ENCODE measurements around the gene ABHD17A. TPM values are rescaled to one million over a fixed set of nuclear protein-coding genes. Genes with fewer than 3 reads are reported as not detected.

ABHD17A gene
- total RNA-seq, 6 experiments from 2014 or later = 61.0 to 80.0 (median 67.9) TPM

DNA sequence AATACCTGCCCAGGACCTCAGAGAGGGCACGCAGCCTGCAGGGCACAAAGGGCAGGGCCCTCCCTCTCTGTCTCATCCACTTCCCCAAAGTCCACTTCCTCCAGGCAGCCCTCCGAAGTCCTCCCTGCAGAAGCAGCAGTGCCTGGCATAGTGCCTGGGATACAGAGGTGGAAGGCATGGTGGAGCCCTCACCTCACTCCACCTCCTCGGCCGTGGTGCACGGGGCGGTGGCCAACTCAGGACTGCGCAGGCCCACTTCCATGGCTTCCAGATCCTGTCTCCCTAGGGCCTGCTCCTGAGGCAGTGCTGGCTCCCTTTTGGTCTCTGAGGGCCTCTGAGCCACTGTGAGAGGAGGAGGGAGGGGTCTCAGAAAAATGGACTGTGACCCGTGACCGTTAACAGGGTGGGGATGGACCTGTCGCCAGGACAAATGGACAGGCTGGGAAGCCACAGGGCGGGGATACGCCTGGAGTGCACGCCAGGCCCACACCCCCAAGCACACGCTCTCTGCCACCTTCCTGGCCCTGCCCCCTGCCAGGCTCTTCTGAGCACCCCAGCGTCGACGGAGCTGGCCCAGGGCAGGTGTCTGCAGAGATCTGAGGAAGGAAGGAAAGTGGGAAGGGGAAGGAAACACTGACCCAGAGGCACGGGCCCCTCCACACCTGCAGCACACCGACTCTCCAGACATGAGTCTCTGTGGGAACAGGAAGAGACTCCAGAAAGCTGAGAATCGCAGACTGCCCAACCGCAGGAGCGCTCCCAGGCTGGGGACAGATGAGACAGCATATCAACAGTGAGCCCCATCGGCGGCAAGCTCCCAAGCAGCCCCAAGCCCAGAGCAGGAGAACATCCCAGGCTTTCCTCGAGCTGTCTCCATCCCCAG lies 45.4 kb downstream of the ABHD17A start:
- Mint-ChIP-seq H3K27me3 (ENCODE audit: insufficient read depth) (peaks cover 1% of the 10 kb centered on the region; the same call in 1 of the 2 replicates), H3K4me3 (no peak overlapping the region), H3K36me3 (ENCODE audit: low read depth) (no peaks in the 10 kb centered on the region), H3K4me1 (ENCODE audit: low read depth) (no peaks in the 10 kb centered on the region), H3K9me3 (no peaks in the 10 kb centered on the region), H3K27ac (no peak overlapping the region)
- TF ChIP-seq, protein P1, sequence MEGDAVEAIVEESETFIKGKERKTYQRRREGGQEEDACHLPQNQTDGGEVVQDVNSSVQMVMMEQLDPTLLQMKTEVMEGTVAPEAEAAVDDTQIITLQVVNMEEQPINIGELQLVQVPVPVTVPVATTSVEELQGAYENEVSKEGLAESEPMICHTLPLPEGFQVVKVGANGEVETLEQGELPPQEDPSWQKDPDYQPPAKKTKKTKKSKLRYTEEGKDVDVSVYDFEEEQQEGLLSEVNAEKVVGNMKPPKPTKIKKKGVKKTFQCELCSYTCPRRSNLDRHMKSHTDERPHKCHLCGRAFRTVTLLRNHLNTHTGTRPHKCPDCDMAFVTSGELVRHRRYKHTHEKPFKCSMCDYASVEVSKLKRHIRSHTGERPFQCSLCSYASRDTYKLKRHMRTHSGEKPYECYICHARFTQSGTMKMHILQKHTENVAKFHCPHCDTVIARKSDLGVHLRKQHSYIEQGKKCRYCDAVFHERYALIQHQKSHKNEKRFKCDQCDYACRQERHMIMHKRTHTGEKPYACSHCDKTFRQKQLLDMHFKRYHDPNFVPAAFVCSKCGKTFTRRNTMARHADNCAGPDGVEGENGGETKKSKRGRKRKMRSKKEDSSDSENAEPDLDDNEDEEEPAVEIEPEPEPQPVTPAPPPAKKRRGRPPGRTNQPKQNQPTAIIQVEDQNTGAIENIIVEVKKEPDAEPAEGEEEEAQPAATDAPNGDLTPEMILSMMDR (IDR thresholded peaks at IDR 0.05) = no peak
- no peak for DNase-seq

- H3K36me3 Mint-ChIP-seq (ENCODE audit: low read depth) = no peaks in the 10 kb centered on the region
- no peak for DNase-seq
- H3K4me1 Mint-ChIP-seq (ENCODE audit: low read depth) = no peaks in the 10 kb centered on the region
- no peak overlapping the region for H3K4me3 Mint-ChIP-seq
- H3K9me3 Mint-ChIP-seq = no peaks in the 10 kb centered on the region
- H3K27ac Mint-ChIP-seq = no peak overlapping the region
- no peaks in the 10 kb centered on the region for H3K27me3 Mint-ChIP-seq (ENCODE audit: insufficient read depth)
- TF ChIP-seq, protein P1 (IDR thresholded peaks at IDR 0.05) = peak; percentile 95
Measured at GRCh38 chr19:1837625-1838105, 47.6 kb downstream of the ABHD17A start.

- H3K4me3 Mint-ChIP-seq = no peak overlapping the region
- TF ChIP-seq, protein P1 (IDR thresholded peaks at IDR 0.05) = no peak
- H3K27ac Mint-ChIP-seq = no peak overlapping the region
- no peaks in the 10 kb centered on the region for H3K4me1 Mint-ChIP-seq (ENCODE audit: low read depth)
- no peaks in the 10 kb centered on the region for H3K27me3 Mint-ChIP-seq (ENCODE audit: insufficient read depth)
- DNase-seq = no peak
- H3K36me3 Mint-ChIP-seq (ENCODE audit: low read depth) = no peaks in the 10 kb centered on the region
- H3K9me3 Mint-ChIP-seq = no peaks in the 10 kb centered on the region
Measured at GRCh38 chr19:1837222-1837565, 48.1 kb downstream of the ABHD17A start.

GRCh38 chr19:1836458-1837221 lies 48.7 kb downstream of the ABHD17A start:
- DNase-seq = no peak
- no peaks in the 10 kb centered on the region for H3K27me3 Mint-ChIP-seq (ENCODE audit: insufficient read depth)
- no peak overlapping the region for H3K4me3 Mint-ChIP-seq
- no peak overlapping the region for H3K27ac Mint-ChIP-seq
- no peaks in the 10 kb centered on the region for H3K36me3 Mint-ChIP-seq (ENCODE audit: low read depth)
- no peaks in the 10 kb centered on the region for H3K9me3 Mint-ChIP-seq
- no peaks in the 10 kb centered on the region for H3K4me1 Mint-ChIP-seq (ENCODE audit: low read depth)
- TF ChIP-seq, protein P1 (IDR thresholded peaks at IDR 0.05) = no peak

- Mint-ChIP-seq H3K4me3 (no peak overlapping the region), H3K36me3 (ENCODE audit: low read depth) (peaks cover 4% of the 10 kb centered on the region; the same call in 1 of the 2 replicates), H3K27ac (no peak overlapping the region), H3K4me1 (ENCODE audit: low read depth) (no peaks in the 10 kb centered on the region), H3K27me3 (ENCODE audit: insufficient read depth) (no peaks in the 10 kb centered on the region), H3K9me3 (no peaks in the 10 kb centered on the region)
- TF ChIP-seq, protein P1 (IDR thresholded peaks at IDR 0.05) = no peak
- no peak for DNase-seq
Measured at GRCh38 chr19:1833540-1833939, 51.8 kb downstream of the ABHD17A start.
